ENCODE data around the gene DIP2A. TPM values are rescaled to one million over a fixed set of nuclear protein-coding genes. Genes with fewer than 3 reads are reported as not detected.

The DIP2A gene
- total and polyA plus RNA-seq, 2 of the 8 experiments (the other 6 are each of a cell fraction or from before 2014, with no cell fraction given), result 16.0 to 27.1 TPM

DNA sequence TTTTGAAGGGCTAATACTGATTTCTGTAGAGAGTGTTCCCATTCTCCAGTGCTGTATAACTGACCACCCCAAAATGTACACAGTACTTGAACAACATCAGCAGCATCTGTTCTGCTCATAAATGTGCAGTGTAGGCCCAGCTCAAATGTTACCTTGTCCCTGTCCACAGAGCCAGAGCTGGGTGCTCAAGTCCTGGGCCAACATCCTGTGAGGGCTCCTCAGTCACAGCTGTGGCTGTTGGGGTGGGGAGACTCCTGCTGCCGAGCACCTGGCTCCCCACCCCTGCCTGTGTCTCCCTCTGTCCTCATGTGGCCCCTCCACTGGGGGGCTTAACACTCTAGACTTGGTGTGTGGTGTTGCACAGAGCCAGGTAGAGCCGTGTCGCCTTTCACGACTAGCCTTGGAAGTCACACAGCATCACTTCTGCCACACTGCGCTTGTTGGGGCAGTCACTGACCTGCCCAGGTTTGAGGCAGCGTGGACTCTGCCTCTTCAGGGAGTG lies 30.5 kb downstream of the DIP2A start (continued):
- TF ChIP-seq CHD1 (IDR thresholded peaks at IDR 0.05; ENCODE audit: low read depth, low read length) (no peak), JUN (IDR thresholded peaks at IDR 0.05; ENCODE audit: low read depth, low read length) (no peak)
